HEK293 (cell line): ENCODE results near the gene TULP1.

Experiments used
- SP7 ChIP-seq: fragments of 450-650 bp; formaldehyde crosslinking; IDR thresholded peaks from 2 replicates; pipeline ENCODE4 v1.5.1; 2016; ENCODE audit warnings: missing biosample characterization, missing genetic modification characterization
- ZNF24 ChIP-seq: fragments of 450-650 bp; formaldehyde crosslinking; IDR thresholded peaks from 2 replicates; pipeline ENCODE4 v1.5.1; 2016; ENCODE audit warnings: missing biosample characterization, missing genetic modification characterization
- TF ChIP-seq, protein P1 (sequence below): fragments of 450-650 bp; formaldehyde crosslinking; IDR thresholded peaks from 2 replicates; pipeline ENCODE4 v1.5.1; 2016; ENCODE audit warnings: missing biosample characterization, missing genetic modification characterization

DNA sequence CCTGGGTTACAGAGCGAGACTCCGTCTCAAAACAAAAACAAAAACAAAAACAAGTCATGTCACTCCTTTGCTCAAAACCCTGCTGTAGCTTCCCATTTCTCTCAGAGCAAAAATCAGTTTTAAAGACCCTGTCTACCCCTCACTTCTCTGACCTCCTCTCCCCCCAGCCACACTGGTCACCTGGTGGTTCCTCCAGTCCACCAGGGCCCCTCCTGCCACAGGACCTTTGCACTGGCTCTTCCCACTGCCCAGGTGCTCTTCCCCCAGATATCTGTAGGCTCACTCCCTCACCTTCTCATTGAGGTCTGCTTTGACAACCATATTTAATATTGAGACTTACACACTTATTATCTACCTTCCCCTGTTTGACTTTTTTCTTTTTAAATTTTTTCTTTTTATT is 10.9 kb downstream of the TULP1 start:
- TF ChIP-seq SP7 (tag by site-specific recombination) (no peak), ZNF24 (tag by site-specific recombination) (no peak)
- TF ChIP-seq, protein P1, sequence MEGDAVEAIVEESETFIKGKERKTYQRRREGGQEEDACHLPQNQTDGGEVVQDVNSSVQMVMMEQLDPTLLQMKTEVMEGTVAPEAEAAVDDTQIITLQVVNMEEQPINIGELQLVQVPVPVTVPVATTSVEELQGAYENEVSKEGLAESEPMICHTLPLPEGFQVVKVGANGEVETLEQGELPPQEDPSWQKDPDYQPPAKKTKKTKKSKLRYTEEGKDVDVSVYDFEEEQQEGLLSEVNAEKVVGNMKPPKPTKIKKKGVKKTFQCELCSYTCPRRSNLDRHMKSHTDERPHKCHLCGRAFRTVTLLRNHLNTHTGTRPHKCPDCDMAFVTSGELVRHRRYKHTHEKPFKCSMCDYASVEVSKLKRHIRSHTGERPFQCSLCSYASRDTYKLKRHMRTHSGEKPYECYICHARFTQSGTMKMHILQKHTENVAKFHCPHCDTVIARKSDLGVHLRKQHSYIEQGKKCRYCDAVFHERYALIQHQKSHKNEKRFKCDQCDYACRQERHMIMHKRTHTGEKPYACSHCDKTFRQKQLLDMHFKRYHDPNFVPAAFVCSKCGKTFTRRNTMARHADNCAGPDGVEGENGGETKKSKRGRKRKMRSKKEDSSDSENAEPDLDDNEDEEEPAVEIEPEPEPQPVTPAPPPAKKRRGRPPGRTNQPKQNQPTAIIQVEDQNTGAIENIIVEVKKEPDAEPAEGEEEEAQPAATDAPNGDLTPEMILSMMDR (tag by site-specific recombination) = no peak
